Measurements from ENCODE around the gene FRY. TPM values are rescaled to one million over a fixed set of nuclear protein-coding genes. Genes with fewer than 3 reads are reported as not detected.

FRY gene
- total and polyA plus RNA-seq, 9 of the 15 experiments (the other 6 are each of a cell fraction or from before 2014, with no cell fraction given), result 0.03 to 0.31 (median 0.11) TPM; not detected in 3

DNA sequence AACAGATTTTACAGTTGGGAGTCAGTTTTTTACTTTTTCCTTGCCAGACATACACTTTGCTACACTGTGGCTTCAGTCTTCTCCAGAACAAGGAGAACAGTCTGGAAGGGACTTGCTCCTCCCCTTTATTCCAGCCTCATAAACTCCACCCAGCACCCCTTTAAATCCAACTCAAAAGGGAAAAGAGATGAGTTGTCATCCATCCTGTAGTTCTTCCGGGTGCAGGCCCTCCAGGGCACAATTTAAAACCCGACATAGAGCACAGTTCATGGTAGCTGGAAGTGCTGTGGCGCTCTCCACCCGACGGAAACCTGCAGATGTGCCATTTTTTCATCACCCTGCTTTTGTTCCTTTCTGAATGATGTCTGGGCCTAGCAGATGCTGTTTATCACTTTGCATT lies 184.7 kb downstream of the FRY start:
- CTCF ChIA-PET (ENCODE audit: low intra/inter-chr PET ratio), result no interaction called here
- intact Hi-C loops (cut with micrococcal nuclease), result no loop called here
- BruUV-seq (replicated peaks), result no TSS peak

More for the DNA sequence above, 184.7 kb downstream of the FRY start:
- H3K9me3 ChIP-seq (replicated peaks; ENCODE audit: control insufficient read depth, insufficient read depth, low read depth, low read length), result no peaks in the 10 kb centered on the region
- no peak for FAIRE-seq
- TF ChIP-seq ZNF24 (IDR thresholded peaks at IDR 0.05) (no peak), PYGO2 (tag; IDR thresholded peaks at IDR 0.05) (no peak), ATF7 (IDR thresholded peaks at IDR 0.05) (no peak), KAT8 (IDR thresholded peaks at IDR 0.05; ENCODE audit: low read depth) (no peak), RUNX1 (IDR thresholded peaks at IDR 0.05; ENCODE audit: low read depth) (no peak), TEAD4 (IDR thresholded peaks at IDR 0.05; ENCODE audit: low read length) (no peak), TEAD4 (CRISPR knock-in tag; IDR thresholded peaks at IDR 0.05; ENCODE audit: borderline replicate concordance) (no peak), SRSF1 (IDR thresholded peaks at IDR 0.05; ENCODE audit: low read depth, low read length) (no peak), SMAD3 (CRISPR knock-in tag; conservative IDR thresholded peaks at IDR 0.05) (no peak), E2F4 (CRISPR knock-in tag; IDR thresholded peaks at IDR 0.05; ENCODE audit: low read depth) (no peak), SNIP1 (IDR thresholded peaks at IDR 0.05; ENCODE audit: low read depth) (no peak), MTA2 (IDR thresholded peaks at IDR 0.05; ENCODE audit: low read depth) (no peak), GATA2 (CRISPR knock-in tag; IDR thresholded peaks at IDR 0.05) (no peak), CSDE1 (IDR thresholded peaks at IDR 0.05) (no peak), MAFF (IDR thresholded peaks at IDR 0.05; ENCODE audit: low read length) (no peak), BACH1 (tag; IDR thresholded peaks at IDR 0.05) (no peak)
- TF ChIP-seq, protein P1, sequence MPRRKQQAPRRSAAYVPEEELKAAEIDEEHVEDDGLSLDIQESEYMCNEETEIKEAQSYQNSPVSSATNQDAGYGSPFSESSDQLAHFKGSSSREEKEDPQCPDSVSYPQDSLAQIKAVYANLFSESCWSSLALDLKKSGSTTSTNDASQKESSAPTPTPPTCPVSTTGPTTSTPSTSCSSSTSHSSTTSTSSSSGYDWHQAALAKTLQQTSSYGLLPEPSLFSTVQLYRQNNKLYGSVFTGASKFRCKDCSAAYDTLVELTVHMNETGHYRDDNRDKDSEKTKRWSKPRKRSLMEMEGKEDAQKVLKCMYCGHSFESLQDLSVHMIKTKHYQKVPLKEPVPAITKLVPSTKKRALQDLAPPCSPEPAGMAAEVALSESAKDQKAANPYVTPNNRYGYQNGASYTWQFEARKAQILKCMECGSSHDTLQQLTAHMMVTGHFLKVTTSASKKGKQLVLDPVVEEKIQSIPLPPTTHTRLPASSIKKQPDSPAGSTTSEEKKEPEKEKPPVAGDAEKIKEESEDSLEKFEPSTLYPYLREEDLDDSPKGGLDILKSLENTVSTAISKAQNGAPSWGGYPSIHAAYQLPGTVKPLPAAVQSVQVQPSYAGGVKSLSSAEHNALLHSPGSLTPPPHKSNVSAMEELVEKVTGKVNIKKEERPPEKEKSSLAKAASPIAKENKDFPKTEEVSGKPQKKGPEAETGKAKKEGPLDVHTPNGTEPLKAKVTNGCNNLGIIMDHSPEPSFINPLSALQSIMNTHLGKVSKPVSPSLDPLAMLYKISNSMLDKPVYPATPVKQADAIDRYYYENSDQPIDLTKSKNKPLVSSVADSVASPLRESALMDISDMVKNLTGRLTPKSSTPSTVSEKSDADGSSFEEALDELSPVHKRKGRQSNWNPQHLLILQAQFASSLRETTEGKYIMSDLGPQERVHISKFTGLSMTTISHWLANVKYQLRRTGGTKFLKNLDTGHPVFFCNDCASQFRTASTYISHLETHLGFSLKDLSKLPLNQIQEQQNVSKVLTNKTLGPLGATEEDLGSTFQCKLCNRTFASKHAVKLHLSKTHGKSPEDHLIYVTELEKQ (CRISPR knock-in tag; IDR thresholded peaks at IDR 0.05), result no peak
- TF ChIP-seq, protein P2, sequence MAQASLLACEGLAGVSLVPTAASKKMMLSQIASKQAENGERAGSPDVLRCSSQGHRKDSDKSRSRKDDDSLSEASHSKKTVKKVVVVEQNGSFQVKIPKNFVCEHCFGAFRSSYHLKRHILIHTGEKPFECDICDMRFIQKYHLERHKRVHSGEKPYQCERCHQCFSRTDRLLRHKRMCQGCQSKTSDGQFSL (CRISPR knock-in tag; IDR thresholded peaks at IDR 0.05), result no peak
- TF ChIP-seq, protein P2 (tag; IDR thresholded peaks at IDR 0.05), result no peak
- H3K9ac ChIP-seq (ENCODE audit: insufficient read depth in 1 of 2, low read depth in 2 of 2, low read length in 2 of 2), result no peak overlapping the region
- in situ Hi-C loops (cut with MboI), result no loop called here
- H3K4me3 ChIP-seq, result no peak overlapping the region
- H3K4me1 ChIP-seq (replicated peaks in 1 of 2; ENCODE audit: control insufficient read depth in 2 of 2, insufficient read depth in 2 of 2, low read length in 2 of 2), result no peaks in the 10 kb centered on the region
- POLR2A ChIA-PET, result no interaction called here
- peaks cover 0 to 2% of the 10 kb centered on the region in 2 experiments; a peak in 2 of 5 replicates for H3K27me3 ChIP-seq (ENCODE audit: control insufficient read depth in 2 of 2, insufficient read depth in 2 of 2, low read length in 2 of 2)
- no peaks in the 10 kb centered on the region for H4K20me1 ChIP-seq (replicated peaks; ENCODE audit: control insufficient read depth, insufficient read depth, low read length)
- no peak overlapping the region for H3K27ac ChIP-seq (ENCODE audit: extremely low read depth, low read depth, low read length)
- no peaks in the 10 kb centered on the region for H3K36me3 ChIP-seq (ENCODE audit: control insufficient read depth, insufficient read depth, low read length)
- H3K79me2 ChIP-seq (ENCODE audit: control insufficient read depth, insufficient read depth, low read length), result no peaks in the 10 kb centered on the region
- H3K4me2 ChIP-seq (ENCODE audit: insufficient read depth, low read length), result no peak overlapping the region
- no peak for ATAC-seq
- WGBS (ENCODE audit: insufficient coverage, low coverage, missing lambda C conversion rate), result 0% methylated on average over 3 of the region's 5 CpGs
- DNase-seq (ENCODE audit: extremely low read depth in 1 of 4, low spot score in 3 of 4), result no peak
- H3K9me1 ChIP-seq (ENCODE audit: control insufficient read depth, insufficient read depth, low read length), result no peaks in the 10 kb centered on the region
- H2AFZ ChIP-seq (ENCODE audit: low read depth, low read length), result no peak overlapping the region

Data from K562 (cell line).